H9 (cell line): ENCODE measurements around the gene ANKRD23. TPM values are rescaled to one million over a fixed set of nuclear protein-coding genes. Genes with fewer than 3 reads are reported as not detected.

Experiments used
- DNase-seq: peaks from one replicate; pipeline ENCODE4 v3.0.0-alpha.2; 2017
- H2AFZ ChIP-seq: one replicate; pipeline ENCODE4 v1.6.1; 2013; ENCODE audit warnings: mild to moderate bottlenecking, low read length, control low read depth, moderate library complexity
- H2AK5ac ChIP-seq: 2 replicates; pipeline ENCODE4 v1.6.1; 2013; ENCODE audit warnings: low read length, control low read depth, mixed read lengths; ENCODE audit not compliant: insufficient read length
- H2BK120ac ChIP-seq: one replicate; pipeline ENCODE4 v1.6.1; 2013; ENCODE audit warnings: low read depth, mild to moderate bottlenecking, low read length, control low read depth, inconsistent platforms; ENCODE audit not compliant: poor library complexity, severe bottlenecking
- H2BK12ac ChIP-seq: 2 replicates; pipeline ENCODE4 v1.6.1; 2013; ENCODE audit warnings: low read length, control low read depth, mixed read lengths, low read depth; ENCODE audit not compliant: insufficient read length
- H2BK15ac ChIP-seq: 2 replicates; pipeline ENCODE4 v1.6.1; 2013; ENCODE audit warnings: low read depth, low read length, control low read depth
- H2BK20ac ChIP-seq: one replicate; pipeline ENCODE4 v1.6.1; 2013; ENCODE audit warnings: low read depth, mild to moderate bottlenecking, low read length, control low read depth, inconsistent platforms; ENCODE audit not compliant: poor library complexity, severe bottlenecking
- H2BK5ac ChIP-seq: 2 replicates; pipeline ENCODE4 v1.6.1; 2013; ENCODE audit warnings: low read length, control low read depth, mixed read lengths; ENCODE audit not compliant: insufficient read length
- H3K14ac ChIP-seq: 2 replicates; pipeline ENCODE4 v1.6.1; 2013; ENCODE audit warnings: low read length, control low read depth; ENCODE audit not compliant: insufficient read depth
- H3K18ac ChIP-seq: 2 replicates; pipeline ENCODE4 v1.6.1; 2013; ENCODE audit warnings: low read depth, mild to moderate bottlenecking, mixed read lengths, low read length, control low read depth; ENCODE audit not compliant: insufficient read length
- H3K23ac ChIP-seq: 2 replicates; pipeline ENCODE4 v1.6.1; 2013; ENCODE audit warnings: low read length, control low read depth, mixed read lengths, low read depth; ENCODE audit not compliant: insufficient read length
- H3K23me2 ChIP-seq: 2 replicates; pipeline ENCODE4 v1.6.1; 2013; ENCODE audit warnings: low read depth, mild to moderate bottlenecking, mixed read lengths, low read length, control low read depth; ENCODE audit not compliant: insufficient read length, poor library complexity, severe bottlenecking
- H3K27ac ChIP-seq: 2 replicates; pipeline ENCODE4 v1.5.1; 2013; ENCODE audit warnings: low read length, control low read depth, mixed read lengths, low read depth; ENCODE audit not compliant: insufficient read length
- H3K27me3 ChIP-seq: 2 replicates; pipeline ENCODE4 v1.6.1; 2013; ENCODE audit warnings: low read length, control low read depth, inconsistent platforms; ENCODE audit not compliant: insufficient read depth
- H3K4ac ChIP-seq: 2 replicates; pipeline ENCODE4 v1.6.1; 2013; ENCODE audit warnings: low read depth, mild to moderate bottlenecking, control low read depth, inconsistent platforms, low read length, moderate library complexity
- H3K4me1 ChIP-seq: 2 replicates; pipeline ENCODE4 v1.6.1; 2013; ENCODE audit warnings: low read length, control low read depth, inconsistent platforms; ENCODE audit not compliant: insufficient read depth
- H3K4me2 ChIP-seq: 2 replicates; pipeline ENCODE4 v1.6.1; 2013; ENCODE audit warnings: low read length, control low read depth, mixed read lengths; ENCODE audit not compliant: insufficient read length, insufficient read depth
- H3K56ac ChIP-seq: 2 replicates; pipeline ENCODE4 v1.6.1; 2013; ENCODE audit warnings: low read depth, mild to moderate bottlenecking, mixed read lengths, low read length, control low read depth; ENCODE audit not compliant: insufficient read length
- H3K79me1 ChIP-seq: 2 replicates; pipeline ENCODE4 v1.6.1; 2013; ENCODE audit warnings: low read depth, mild to moderate bottlenecking, moderate library complexity, low read length, control low read depth, inconsistent platforms; ENCODE audit not compliant: insufficient read depth, poor library complexity, severe bottlenecking
- H3K79me2 ChIP-seq: 2 replicates; pipeline ENCODE4 v1.6.1; 2013; ENCODE audit warnings: low read length, control low read depth, inconsistent platforms; ENCODE audit not compliant: insufficient read depth
- H3K9ac ChIP-seq: 2 replicates; pipeline ENCODE4 v1.6.1; 2013; ENCODE audit warnings: low read length, control low read depth, mixed read lengths; ENCODE audit not compliant: insufficient read length; ENCODE audit errors: extremely low read depth
- H3K9me3 ChIP-seq: one replicate; pipeline ENCODE4 v1.6.1; 2013; ENCODE audit warnings: low read depth, low read length, inconsistent platforms; ENCODE audit not compliant: control insufficient read depth
- H3T11ph ChIP-seq: one replicate; pipeline ENCODE4 v1.6.1; 2013; ENCODE audit warnings: mild to moderate bottlenecking, low read length, control low read depth, inconsistent platforms
- H4K20me1 ChIP-seq: one replicate; pipeline ENCODE4 v1.6.1; 2013; ENCODE audit not compliant: control insufficient read depth, insufficient read length, insufficient read depth
- H4K5ac ChIP-seq: 2 replicates; pipeline ENCODE4 v1.6.1; 2013; ENCODE audit warnings: low read depth, mild to moderate bottlenecking, mixed read lengths, low read length, control low read depth; ENCODE audit not compliant: insufficient read length
- H4K8ac ChIP-seq: replicated peaks from 2 replicates; pipeline ENCODE4 v1.6.1; 2013; ENCODE audit warnings: low read length, control low read depth, mixed read lengths, low read depth; ENCODE audit not compliant: insufficient read length
- H4K91ac ChIP-seq: 2 replicates; pipeline ENCODE4 v1.6.1; 2013; ENCODE audit warnings: low read depth, mild to moderate bottlenecking, moderate library complexity, mixed read lengths, low read length, control low read depth; ENCODE audit not compliant: insufficient read length
- H3K27ac Mint-ChIP-seq, 3 experiments: 2 replicates in 2 of 3; 3 replicates in 1 of 3; pipeline ENCODE4 v1.8.0; 2020 to 2021; ENCODE audit warnings: mixed read lengths in 3 of 3, mild to moderate bottlenecking in 1 of 3, moderate library complexity in 1 of 3
- H3K27me3 Mint-ChIP-seq: 2 replicates; pipeline ENCODE4 v1.8.0; 2021; ENCODE audit warnings: low read depth, mild to moderate bottlenecking, moderate library complexity, mixed read lengths
- H3K36me3 Mint-ChIP-seq, 3 experiments: 2 replicates in 2 of 3; 3 replicates in 1 of 3; pipeline ENCODE4 v1.8.0; 2020 to 2021; ENCODE audit warnings: low read depth in 3 of 3, mixed read lengths in 3 of 3; ENCODE audit not compliant: insufficient read depth in 1 of 3
- H3K4me1 Mint-ChIP-seq, 2 experiments: 2 replicates each; pipeline ENCODE4 v1.8.0; 2020; ENCODE audit warnings: mixed read lengths in 2 of 2
- H3K4me3 Mint-ChIP-seq, 2 experiments: 2 replicates in 1 of 2; 3 replicates in 1 of 2; pipeline ENCODE4 v1.8.0; 2020 to 2021; ENCODE audit warnings: mild to moderate bottlenecking in 2 of 2, mixed read lengths in 2 of 2, moderate library complexity in 1 of 2
- H3K9me3 Mint-ChIP-seq, 2 experiments: 2 replicates in 1 of 2; 3 replicates in 1 of 2; pipeline ENCODE4 v1.8.0; 2020; ENCODE audit warnings: mild to moderate bottlenecking in 2 of 2, mixed read lengths in 2 of 2, moderate library complexity in 1 of 2
- CTCF ChIP-seq: fragments of 200-600 bp; sonication (generic); conservative IDR thresholded peaks from 3 replicates; pipeline ENCODE4 v1.8.0; 2021; ENCODE audit warnings: antibody characterized with exemption, mild to moderate bottlenecking
- WGBS: extraction: QIAGEN DNeasy Blood & Tissue Kit; methylation state at CpG from one replicate; pipeline ENCODE4 v1.1.7; 2013; ENCODE audit warnings: missing lambda C conversion rate, low lambda C conversion rate, mixed read lengths; ENCODE audit not compliant: insufficient read length; ENCODE audit errors: extremely low coverage; 5-methylcytosine and 5-hydroxymethylcytosine counted together
- total RNA-seq: library from RNA; stranded (reverse); gene quantifications from 2 replicates; pipeline ENCODE4 v1.2.1, GENCODE V29; 2021

ANKRD23 gene
- total RNA-seq, 1 experiment from 2014 or later: 2.4 TPM

GRCh38 chr2:96789245-96789617 lies 54.6 kb downstream of the ANKRD23 start:
- no CpG with 5 or more reads among the region's 6 CpGs for WGBS
- H3K4me1 Mint-ChIP-seq: peaks cover 7 to 13% of the 10 kb centered on the region in 2 experiments
- no peak overlapping the region for H3K4ac ChIP-seq
- H3K9me3 Mint-ChIP-seq: no peaks in the 10 kb centered on the region
- H3K23me2 ChIP-seq: no peaks in the 10 kb centered on the region
- no peak overlapping the region for H3K27ac ChIP-seq
- no peak overlapping the region for H2BK20ac ChIP-seq
- DNase-seq: no peak
- H3K18ac ChIP-seq: no peak overlapping the region
- no peak overlapping the region; the same call in 1 of the 2 replicates for H3K14ac ChIP-seq
- no peak overlapping the region for H2AK5ac ChIP-seq
- H3T11ph ChIP-seq: no peak overlapping the region
- H2BK5ac ChIP-seq: no peak overlapping the region
- H3K79me2 ChIP-seq: no peaks in the 10 kb centered on the region
- H3K27me3 ChIP-seq: no peaks in the 10 kb centered on the region
- H3K27me3 Mint-ChIP-seq: no peaks in the 10 kb centered on the region
- no peak overlapping the region for H2AFZ ChIP-seq
- no peak overlapping the region for H4K5ac ChIP-seq
- no peak overlapping the region for H3K4me2 ChIP-seq
- H3K9me3 ChIP-seq: no peaks in the 10 kb centered on the region
- H3K36me3 Mint-ChIP-seq: no peaks in the 10 kb centered on the region; a peak in 2 of 7 replicates
- no peaks in the 10 kb centered on the region for H4K20me1 ChIP-seq
- H2BK12ac ChIP-seq: no peak overlapping the region
- TF ChIP-seq CTCF: no peak
- H4K8ac ChIP-seq: no peak overlapping the region
- H2BK120ac ChIP-seq: no peak overlapping the region
- no peaks in the 10 kb centered on the region for H3K4me1 ChIP-seq
- H3K4me3 Mint-ChIP-seq: no peak overlapping the region
- no peak overlapping the region for H3K56ac ChIP-seq
- no peak overlapping the region for H2BK15ac ChIP-seq
- no peaks in the 10 kb centered on the region for H3K79me1 ChIP-seq
- no peak overlapping the region for H3K9ac ChIP-seq
- peak overlapping the region in 2 of 3 experiments; percentile 58 to 98; a peak in 4 of 7 replicates for H3K27ac Mint-ChIP-seq
- no peak overlapping the region for H4K91ac ChIP-seq
- H3K23ac ChIP-seq: no peak overlapping the region
